Measurements from ENCODE around the gene VWA8.

VWA8 gene

DNA sequence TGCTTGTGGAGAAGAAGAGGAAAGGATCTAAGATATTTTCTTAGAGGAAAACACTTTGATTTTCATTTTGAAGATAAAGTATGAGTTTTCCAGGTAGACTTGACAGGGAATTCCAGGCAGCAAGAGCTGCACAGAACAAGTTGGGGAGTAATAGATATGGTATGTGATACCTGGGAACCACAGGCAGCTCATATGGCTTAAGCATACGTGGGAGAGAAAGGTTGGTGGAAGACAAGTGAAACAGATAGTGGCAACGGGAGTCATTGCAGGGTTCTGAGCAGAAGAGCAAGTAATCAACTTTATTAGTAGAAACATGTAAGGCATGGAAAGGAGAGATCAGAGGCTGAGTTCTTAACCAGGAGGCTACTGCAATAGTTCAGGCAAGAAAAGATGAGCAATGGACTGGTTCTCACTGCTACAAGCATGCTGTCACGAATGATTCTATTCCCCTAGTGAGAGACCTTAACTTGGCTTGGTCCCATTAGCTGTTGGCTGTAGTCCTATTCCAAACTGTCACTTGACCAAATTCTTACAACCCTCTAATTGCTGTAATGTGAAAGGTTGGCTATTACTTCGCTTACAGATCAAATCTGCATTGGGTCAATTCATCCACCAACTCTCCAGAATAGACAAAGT is 217.9 kb downstream of the VWA8 start:
- no peaks in the 10 kb centered on the region for H3K36me3 ChIP-seq (replicated peaks)
- in situ Hi-C loops (cut with HindIII; ENCODE audit: low pct_ligation_motif_present, low sequenced_read_pairs) = no loop called here
- H3K27me3 ChIP-seq (replicated peaks) = no peaks in the 10 kb centered on the region
- no peak overlapping the region for H3K27ac ChIP-seq
- TF ChIP-seq, protein P1, sequence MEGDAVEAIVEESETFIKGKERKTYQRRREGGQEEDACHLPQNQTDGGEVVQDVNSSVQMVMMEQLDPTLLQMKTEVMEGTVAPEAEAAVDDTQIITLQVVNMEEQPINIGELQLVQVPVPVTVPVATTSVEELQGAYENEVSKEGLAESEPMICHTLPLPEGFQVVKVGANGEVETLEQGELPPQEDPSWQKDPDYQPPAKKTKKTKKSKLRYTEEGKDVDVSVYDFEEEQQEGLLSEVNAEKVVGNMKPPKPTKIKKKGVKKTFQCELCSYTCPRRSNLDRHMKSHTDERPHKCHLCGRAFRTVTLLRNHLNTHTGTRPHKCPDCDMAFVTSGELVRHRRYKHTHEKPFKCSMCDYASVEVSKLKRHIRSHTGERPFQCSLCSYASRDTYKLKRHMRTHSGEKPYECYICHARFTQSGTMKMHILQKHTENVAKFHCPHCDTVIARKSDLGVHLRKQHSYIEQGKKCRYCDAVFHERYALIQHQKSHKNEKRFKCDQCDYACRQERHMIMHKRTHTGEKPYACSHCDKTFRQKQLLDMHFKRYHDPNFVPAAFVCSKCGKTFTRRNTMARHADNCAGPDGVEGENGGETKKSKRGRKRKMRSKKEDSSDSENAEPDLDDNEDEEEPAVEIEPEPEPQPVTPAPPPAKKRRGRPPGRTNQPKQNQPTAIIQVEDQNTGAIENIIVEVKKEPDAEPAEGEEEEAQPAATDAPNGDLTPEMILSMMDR (IDR thresholded peaks at IDR 0.05; ENCODE audit: low read depth, low read length, missing control alignments) = no peak
- no peak for DNase-seq
- no peak overlapping the region for H3K4me3 ChIP-seq (ENCODE audit: low read depth, low read length)

DNA sequence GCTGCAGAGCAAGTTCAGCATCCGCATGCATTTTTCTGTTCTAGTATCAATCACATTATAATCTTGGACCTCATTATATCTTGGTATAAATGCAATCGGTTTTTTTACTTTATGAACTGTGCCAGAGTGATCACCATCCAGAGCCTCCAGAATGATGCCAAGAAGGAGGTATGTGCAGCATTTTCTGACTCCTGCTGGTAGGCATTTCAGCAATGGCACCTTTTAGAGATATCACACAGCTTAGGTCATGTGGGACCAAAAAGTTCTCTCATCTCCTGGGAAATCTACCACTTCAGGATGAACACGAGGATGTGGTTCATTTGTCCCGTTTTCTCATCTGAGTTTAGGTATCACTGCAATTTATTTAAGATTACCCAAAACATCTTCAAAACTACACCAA is 220.4 kb downstream of the VWA8 start:
- no peaks in the 10 kb centered on the region for H3K27me3 ChIP-seq (replicated peaks)
- no peaks in the 10 kb centered on the region for H3K36me3 ChIP-seq (replicated peaks)
- no peak overlapping the region for H3K4me3 ChIP-seq (ENCODE audit: low read depth, low read length)
- TF ChIP-seq, protein P1 (IDR thresholded peaks at IDR 0.05; ENCODE audit: low read depth, low read length, missing control alignments) = no peak
- no peak for DNase-seq
- no peak overlapping the region for H3K27ac ChIP-seq
- in situ Hi-C loops (cut with HindIII; ENCODE audit: low pct_ligation_motif_present, low sequenced_read_pairs) = no loop called here

DNA sequence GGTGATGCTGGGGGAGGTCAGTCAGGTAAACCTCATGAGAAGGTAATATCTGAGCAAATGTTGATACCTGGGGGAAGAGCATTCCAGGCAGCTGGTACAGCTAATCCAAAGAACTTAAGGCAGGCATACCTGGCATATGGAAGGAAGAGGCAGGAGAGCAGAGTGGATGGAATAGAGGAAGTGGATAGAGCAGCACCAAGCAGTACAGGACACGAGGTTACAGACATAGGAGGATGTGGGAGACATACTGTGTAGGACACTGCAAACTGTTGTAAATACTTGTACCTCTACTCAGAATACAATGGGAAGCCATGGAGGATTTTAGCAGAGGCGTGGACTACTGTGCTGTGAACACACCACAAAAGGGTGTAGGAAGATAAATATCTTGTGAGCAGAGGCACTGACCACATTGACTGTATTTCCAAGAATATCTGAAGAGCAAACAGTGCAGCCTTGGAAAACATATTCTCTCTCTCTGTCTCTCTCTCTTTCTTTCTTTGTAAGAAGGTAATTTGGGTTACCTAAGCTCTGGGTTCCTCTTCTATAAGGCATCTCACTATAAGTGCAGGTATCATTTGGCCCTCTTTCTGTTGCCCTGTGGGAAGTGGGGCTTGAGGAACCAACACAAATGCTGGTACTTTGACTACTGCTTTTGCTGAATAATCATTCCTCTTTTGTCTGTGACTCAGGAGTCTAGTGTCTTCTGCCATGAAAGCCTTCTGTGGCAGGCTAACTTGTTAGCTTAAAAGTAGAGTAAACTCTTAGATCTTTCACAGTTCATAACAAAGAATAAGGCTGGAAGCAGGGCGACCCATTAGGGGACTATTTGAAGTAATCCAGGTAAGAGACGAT is 238.0 kb downstream of the VWA8 start:
- no peaks in the 10 kb centered on the region for H3K27me3 ChIP-seq (replicated peaks)
- in situ Hi-C loops (cut with HindIII; ENCODE audit: low pct_ligation_motif_present, low sequenced_read_pairs) = no loop called here

DNA sequence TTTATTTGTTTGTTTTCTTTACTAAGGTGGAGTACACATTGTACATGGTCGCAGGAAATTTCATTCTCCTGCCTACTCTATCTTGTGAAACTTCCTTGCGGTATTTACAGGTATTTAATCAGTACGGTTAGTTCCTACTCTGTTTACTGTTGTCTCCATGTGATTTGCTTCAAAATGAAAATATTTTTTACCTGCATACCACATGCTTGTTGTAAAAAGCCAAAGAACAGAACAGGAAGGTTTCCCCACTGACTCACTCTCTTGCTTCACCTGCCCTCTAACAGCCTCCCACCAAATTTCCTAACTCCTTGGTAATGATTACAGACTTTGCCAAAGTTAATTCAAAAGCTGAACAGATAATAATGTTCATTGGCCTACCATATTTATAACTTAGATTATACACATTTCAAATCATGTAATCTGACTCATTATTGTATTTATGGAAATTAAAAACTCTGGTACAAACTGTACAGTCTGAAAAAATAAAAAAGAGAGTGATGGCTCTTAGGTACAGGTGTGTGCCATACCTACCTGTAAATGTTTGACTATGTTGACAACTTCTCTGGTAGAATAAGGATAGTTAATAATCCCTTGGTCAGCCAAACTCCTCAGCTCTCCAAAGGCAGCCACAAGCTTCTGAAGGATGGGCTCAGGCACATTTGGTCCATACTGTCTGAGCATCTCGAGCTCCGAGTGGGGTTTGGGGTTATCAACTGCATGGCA is 239.9 kb downstream of the VWA8 start:
- in situ Hi-C loops (cut with HindIII; ENCODE audit: low pct_ligation_motif_present, low sequenced_read_pairs) = no loop called here
- DNase-seq = no peak
- TF ChIP-seq, protein P1 (IDR thresholded peaks at IDR 0.05; ENCODE audit: low read depth, low read length, missing control alignments) = no peak
- Histone ChIP-seq H3K27me3 (replicated peaks) (no peaks in the 10 kb centered on the region), H3K36me3 (replicated peaks) (no peaks in the 10 kb centered on the region), H3K27ac (no peak overlapping the region), H3K4me3 (ENCODE audit: low read depth, low read length) (no peak overlapping the region)

More for the DNA sequence above, 238.0 kb downstream of the VWA8 start:
- no peak overlapping the region for H3K4me3 ChIP-seq (ENCODE audit: low read depth, low read length)
- DNase-seq = no peak
- no peak overlapping the region for H3K27ac ChIP-seq
- no peaks in the 10 kb centered on the region for H3K36me3 ChIP-seq (replicated peaks)
- TF ChIP-seq, protein P1 (IDR thresholded peaks at IDR 0.05; ENCODE audit: low read depth, low read length, missing control alignments) = no peak

DNA sequence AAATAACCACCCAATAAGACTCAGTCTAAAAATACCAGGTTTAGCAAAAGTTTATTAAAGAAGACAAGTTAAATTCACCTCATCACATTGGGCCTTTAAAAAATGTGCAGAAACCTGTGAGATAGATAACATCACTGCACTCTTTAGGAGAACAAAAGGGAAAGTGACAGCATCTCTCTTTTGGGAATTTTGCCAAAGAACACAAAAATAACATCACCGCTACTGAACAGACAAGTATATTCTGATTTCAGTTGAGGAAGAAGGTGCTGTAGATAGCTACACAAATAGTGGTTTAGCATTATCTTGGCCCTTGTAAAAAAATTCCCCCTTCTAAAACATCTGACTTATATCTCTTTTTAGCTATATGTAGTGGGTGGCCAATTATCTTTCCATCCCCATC is 244.7 kb downstream of the VWA8 start:
- DNase-seq = no peak
- TF ChIP-seq, protein P1 (IDR thresholded peaks at IDR 0.05; ENCODE audit: low read depth, low read length, missing control alignments) = no peak
- no peaks in the 10 kb centered on the region for H3K27me3 ChIP-seq (replicated peaks)
- no peak overlapping the region for H3K4me3 ChIP-seq (ENCODE audit: low read depth, low read length)
- H3K36me3 ChIP-seq (replicated peaks) = no peaks in the 10 kb centered on the region
- in situ Hi-C loops (cut with HindIII; ENCODE audit: low pct_ligation_motif_present, low sequenced_read_pairs) = no loop called here
- H3K27ac ChIP-seq = no peak overlapping the region
